GM18868 (cell line): Measurements from ENCODE around the gene ZFR.
"Not testable (repeated sequence)": the region's sequence is repeated elsewhere in the genome, so short reads cannot be mapped to it uniquely, and the experiment has no call there.

Source experiments
- ATAC-seq: cut with Tn5 transposase; IDR thresholded peaks from one replicate; pipeline ENCODE4 v1.9.1; 2021; ENCODE audit warnings: mild to moderate bottlenecking, moderate library complexity; ENCODE audit not compliant: unreplicated experiment

The ZFR gene

DNA sequence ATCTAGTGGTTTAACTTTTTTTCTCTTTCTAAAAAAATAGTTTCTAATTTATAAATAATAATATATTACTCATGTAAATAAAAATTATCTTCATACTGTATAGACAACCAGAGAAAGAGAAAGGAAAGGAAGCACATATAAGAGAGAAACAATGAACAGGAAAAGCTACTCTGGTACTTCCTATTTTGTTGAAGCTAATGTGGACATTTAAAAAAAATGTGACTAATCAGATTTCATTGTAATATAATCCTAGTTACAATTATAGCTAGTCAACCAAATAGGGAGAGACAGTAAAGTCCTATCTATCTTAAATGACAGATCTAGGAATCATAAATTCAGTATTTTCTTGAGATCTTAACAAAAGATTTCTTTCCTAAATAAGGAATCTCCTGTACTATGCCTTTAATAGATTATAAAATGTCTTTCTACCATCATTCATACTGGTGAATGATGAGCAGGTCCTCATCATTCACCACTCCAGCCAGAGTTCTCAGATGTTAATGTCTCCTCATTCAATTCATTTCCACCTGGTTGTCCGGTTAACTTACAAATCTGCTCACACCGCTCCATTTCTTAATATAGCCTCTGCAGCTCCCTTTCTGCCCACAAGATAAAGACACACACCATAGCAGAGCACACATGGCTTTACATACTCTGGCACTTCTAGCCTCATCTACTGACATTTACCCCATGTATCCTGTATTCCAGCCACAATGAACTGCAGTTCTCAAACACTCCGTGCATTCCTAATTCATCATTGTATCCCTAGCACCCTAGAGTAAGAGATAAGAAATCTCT lies 30.9 kb downstream of the ZFR start:
- ATAC-seq, result no peak

DNA sequence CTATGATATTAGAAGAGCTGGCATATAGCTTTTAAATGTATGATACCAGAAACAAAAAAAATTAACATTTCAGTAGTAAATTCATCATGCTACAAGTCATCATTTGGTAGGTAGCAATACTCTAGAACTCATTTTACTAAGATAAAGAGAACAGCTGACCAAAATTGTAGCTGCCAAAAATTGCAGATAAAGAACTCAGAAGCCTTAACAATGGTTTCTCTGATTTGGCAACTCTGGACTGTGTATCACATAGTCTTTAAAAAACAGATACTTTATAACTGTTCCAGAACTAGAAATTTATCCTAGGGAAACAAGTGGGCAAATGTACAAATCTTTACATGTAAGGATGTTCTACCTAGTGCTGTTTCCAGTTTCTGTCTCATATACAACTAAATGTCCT lies 33.9 kb downstream of the ZFR start:
- no peak for ATAC-seq

DNA sequence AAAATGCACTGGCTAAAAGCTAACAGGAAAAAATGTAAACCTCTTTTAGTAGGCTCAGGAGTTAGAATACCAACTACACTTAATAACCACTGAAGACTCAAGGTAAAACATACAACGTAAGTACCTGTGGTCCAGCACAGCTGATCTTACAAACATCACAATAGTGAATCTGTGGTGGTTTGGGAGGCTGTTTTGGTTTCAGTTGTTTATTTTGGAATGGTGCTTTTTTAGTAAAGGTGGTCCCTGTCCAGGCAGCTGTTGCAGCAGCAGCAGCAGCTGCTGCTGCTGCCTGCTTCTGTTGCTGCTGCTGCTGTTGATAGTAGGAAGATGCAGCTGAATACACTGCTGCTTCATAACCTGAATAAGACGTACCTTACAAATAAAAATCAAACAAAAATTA lies 37.9 kb downstream of the ZFR start:
- ATAC-seq, result no peak

DNA sequence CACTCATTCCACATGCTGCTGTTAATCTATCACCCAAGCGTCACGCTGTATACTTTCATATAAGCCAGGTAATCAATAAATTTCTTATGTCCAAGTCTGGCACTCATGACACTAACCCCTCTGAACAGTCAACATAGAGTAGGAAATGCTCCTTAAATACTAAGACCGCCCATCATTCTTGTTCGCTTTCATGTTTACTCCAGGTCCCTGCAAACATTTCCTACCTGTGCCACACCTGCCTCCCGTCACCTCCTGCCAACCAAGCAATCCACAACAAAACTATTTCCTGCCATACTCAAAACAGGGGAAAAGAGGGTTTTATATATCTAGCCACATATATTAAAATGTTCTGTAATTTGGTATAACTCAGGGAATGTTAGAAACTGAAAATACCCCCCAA lies 39.0 kb downstream of the ZFR start:
- ATAC-seq, result no peak

DNA sequence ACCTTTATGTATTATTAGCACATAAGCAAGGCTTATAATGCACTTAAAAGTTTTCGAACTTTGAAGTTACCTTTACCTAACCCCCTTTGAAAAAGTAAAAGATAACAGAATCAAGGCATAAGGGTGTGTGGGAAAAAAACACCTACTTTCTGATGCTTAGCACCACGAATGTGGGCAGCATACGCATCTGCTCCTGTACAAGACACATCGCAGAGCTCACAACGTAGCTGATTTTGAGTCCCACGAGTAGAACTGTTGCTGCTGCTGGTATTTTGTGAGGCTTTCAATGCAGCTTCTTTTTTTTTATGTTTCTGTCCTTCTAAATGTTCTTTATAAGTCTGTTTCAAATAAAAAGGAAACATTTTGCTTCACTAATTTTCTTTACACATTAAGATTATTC lies 40.8 kb downstream of the ZFR start:
- no peak for ATAC-seq

DNA sequence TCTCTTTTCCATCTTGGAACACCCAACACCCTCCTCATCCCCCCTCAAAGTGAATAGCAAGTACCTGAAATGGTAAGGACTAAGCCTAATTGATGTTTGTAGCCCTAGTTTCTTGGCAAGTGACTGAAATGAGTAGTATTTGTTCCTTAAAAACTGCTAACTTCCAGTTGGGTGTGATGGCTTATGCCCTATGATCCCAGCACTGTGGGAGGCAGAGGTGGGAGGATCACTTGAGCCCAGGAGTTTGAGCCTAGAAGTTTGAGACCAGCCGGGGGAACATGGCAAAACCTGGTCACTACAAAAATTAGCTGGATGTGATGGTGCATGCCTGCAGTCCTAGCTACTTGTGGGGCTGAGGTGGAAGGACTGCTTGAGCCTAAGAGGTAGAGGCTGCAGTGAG lies 44.1 kb downstream of the ZFR start:
- ATAC-seq, result no peak

DNA sequence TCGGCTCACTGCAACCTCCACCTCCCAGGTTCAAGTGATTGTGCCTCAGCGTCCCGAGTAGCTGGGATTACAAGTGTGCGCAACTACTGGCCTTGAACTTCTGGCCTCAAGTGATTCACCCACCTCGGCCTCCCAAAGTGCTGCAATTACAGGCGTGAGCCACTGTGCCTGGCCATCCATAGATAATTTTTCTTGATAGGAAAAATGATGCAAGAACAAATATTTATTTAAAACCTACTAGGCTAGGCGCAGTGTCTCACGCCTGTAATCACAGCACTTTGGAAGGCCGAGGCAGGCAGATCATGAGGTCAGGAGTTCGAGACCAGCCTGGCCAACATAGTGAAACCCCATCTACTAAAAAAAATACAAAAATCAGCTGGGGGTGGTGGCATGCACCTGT lies 45.8 kb downstream of the ZFR start:
- not testable (repeated sequence) for ATAC-seq

DNA sequence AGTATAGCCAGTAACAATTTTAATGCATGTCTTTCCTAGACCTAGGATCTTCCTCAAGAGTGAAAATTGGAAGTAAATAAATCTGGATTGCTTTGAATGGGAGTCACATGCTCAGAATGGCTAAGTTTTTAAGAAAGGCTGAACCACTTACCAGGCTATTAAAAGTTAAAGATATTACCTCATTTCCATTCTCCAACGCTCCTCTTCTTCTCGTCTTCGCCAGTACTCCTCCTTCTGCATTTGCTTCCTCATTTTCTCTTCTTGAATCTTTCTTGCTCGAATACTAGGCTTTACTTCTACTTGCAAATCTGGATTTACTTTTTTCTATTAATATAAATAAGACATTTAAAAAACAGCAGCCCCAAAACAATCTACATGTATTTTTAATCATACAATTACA lies 49.6 kb downstream of the ZFR start:
- no peak for ATAC-seq

DNA sequence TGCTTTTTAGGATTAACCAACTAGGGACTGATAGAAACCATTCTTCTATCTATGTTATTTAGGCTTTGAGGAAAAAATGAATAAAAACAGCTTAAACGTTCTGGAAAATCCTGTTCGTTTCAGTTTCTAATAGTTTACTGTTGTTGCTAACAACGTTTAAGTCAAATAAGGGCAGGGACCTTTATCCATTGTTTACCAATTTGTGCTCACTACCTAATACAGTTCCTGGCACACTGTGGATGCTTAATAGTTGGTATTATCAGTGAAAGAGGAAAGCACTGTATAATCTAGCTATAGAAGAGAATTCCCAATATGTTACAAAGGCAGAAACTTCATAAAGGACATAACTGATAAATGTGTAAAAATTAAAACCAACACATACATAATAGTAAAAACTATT lies 52.5 kb downstream of the ZFR start:
- ATAC-seq, result no peak

DNA sequence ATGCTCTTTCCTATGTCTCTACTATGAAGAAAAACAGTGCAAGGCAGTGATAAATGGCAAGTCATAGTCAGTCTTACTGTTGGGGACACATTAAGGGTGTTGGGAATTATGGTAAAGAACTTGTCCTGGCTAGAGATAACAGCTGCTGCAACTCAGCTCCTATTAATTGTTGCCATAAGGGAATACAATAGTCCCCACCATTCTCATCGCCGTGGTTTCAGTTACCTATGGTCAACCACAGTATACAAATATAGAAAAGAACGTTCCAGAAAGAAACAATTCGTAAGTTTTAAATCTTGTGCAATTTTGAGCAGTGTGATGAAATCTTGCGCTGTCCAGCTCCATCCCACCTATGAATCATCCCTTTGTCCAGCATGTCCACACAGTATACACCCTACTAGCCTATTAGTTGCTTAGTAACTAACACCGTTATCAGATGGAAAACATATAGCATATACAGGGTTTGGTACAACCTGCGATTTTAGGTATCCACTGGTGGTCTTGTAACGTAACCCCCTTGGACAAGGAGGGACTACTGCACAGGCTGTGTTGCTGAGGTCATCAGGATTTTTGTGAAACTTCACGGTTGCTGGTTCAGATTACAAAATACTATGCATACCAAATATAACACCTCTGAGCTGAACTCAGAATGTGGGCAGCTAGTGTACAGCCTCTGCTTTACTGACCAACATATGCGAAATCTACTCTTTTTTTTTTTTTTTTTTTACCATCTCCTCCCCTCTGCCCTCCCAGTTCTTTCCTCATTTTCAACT lies 53.5 kb downstream of the ZFR start:
- no peak for ATAC-seq

DNA sequence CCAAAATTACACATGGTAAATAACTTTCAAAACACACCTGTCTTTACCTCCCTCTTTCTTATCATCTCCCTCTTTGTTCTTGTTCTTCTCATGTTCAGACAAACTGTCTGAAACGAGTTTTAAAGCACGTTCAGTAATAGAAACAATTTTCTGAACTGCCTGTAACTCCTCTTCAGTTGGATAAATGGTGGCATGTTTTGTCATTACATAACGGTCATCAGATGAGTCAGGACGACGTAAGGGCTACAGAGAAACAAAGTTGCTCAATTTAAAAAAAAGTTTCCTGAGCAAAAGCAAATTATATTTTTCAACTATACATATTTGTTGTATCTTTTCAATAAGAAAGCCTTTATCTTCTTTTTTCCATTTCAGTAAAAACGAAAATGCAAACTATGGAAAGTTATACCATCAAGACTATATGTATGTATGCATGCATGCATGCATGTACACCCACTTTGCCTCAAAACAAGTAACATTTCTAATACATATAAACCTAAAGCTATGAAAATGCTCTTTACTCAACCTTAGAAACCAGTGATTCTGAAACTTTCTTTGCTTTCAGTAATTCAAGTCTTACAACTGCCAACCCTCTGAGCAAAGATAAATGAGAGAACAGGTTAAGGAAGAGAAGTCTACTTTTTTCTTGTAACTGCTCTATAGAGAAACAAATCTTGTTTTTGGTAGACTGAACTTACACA lies 56.0 kb downstream of the ZFR start:
- ATAC-seq, result no peak

DNA sequence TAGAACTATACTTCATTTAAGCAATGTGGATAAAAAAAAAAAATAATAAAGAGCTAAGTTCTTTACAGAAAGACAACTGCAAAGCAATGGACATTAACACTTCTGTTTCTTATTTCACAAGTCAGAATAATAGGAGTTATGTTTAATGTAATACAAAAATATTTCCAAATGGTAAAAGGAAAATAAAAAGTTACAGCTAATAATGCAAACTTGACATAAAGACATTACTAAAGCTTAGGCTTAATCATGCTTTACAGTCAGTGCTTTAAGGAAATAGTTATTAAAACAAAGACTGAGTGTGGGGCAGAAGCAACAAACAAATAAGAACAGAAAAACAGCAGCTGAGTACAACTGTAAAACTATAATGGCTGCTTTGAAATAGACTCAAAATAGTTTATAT lies 56.7 kb downstream of the ZFR start:
- ATAC-seq, result no peak

DNA sequence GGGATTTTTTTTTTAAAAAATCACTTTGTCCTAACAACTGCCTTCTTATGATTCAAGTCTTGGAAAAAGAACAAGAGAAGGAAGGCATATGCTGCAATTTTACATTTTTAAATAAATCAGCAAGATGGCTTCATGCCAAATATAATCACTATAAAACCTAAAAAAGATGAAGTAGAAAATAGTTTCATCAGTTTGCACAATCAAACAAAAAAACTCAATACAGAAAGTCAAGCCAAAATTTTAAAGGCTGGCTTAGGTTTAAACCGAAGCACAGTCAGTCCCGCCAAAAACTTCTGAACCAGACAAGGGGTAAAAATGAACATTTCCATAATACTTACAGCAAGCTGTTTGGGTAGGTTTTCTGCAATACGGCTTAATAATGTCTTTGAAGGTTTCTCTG lies 57.3 kb downstream of the ZFR start:
- no peak for ATAC-seq

DNA sequence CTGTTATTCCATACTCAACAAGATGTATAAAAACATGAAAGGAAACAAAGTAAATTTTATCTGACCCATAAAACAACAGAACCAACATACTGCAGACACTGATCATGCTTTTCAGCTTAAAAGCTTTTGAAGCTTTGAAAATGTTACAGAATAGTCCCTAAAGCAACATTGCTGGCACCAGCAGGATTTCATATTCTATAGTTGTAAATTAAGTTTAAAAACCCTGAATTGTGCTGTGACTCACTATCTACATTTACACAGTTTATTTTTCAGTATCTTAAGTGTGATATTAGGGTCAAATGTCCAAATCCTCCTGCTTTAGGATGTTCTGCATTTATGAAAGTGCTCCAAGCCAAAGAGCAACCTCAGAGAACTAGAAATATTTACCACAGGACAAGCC lies 59.9 kb downstream of the ZFR start:
- no peak for ATAC-seq

DNA sequence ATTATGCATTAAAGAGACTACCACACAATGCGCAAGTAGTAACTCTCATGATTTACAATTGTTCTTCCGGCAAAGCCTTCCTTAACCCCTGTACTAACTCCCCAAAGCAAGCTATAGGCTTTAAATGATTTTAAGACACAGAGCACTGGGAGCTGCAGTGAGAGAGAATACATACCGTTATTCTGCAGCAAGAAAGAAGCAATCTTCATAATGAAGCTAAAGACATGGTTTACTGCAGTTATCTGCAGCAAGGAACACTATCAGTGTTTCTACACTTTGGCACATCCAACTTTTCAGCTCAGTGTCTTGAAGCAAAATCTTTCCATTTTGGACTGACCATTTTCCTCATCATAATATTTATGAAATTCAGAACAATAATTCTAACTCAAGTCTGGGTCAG lies 61.0 kb downstream of the ZFR start:
- ATAC-seq, result no peak

DNA sequence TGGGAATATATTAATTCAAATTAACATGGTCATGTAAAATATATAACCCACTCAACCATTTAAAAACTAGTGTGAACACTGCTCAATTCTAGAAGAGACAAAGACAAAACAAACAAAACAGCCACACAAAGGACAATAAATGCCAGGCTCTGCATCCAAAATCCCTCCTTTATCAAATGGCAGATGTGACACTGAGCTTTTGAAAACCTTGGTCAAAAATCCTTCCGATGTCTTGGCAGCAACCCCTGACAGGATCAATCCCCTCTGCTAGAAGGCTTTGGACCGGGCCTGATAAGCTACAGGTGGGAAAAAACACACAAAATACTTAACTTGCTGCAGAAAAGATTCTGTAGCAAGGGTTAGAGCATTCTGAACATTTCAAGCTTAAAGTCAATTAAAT lies 61.5 kb downstream of the ZFR start:
- ATAC-seq, result no peak

DNA sequence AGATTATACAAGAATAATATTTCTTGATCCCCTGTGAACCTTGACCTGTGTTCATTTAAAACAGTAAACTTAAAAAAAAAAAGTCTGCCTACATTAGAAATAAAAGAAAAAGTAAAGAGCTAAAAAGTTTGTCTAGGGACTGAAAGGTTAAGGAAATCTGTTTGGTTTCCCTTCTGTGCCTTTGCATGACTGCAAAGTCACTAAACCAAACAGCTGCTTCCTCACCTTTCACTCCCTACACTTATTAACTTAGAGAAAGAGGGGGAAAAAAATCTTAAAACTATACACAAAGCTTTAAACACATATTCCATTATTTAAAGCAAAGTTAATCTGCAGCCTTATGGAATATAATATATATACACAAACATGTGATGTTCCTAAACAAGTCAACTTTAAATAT lies 65.1 kb downstream of the ZFR start:
- no peak for ATAC-seq

DNA sequence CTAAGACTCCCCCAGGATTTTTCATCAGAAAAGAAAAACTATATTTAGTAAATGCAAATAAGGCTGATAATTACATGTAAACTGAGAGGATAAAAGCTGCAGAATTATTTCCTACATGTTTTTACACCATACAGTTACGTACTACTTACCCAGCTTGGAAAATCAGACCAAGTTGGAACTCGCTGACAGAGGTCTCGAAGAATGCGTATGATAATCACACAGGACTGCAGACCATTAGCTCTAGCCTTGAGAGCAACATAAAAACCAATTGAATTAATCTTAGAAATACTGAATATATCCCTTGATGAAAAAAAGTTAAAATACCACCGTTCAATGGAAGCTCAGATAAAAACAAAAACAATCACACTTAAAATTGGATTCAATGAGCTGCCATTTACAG lies 65.6 kb downstream of the ZFR start:
- ATAC-seq, result no peak

DNA sequence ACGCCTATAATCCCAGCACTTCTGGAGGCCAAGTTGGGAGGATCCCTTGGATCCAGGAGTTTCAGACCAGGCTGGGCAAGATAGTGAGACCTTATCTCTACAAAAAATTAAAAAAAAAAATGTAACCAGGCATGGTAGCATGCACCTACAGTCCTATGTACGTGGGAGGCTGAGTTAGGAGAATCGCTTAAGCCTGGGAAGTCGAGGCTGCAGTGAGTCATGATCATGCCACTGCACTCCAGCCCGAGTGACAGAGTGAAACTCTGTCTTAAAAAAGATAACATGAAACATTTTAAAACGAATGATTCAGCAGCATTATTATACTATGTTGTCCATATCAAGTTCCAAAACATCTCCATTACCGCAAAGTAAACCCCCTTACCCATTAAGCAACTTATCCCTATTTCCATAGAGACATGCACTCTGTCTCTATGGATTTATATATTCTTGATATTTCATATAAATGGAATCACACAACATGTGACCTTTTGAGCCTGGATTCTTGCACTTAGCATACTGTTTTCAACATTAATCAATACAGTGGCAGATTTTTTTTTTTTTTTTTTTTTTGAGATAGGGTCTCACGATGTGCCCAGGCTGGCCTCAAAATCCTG lies 74.9 kb downstream of the ZFR start:
- no peak for ATAC-seq

DNA sequence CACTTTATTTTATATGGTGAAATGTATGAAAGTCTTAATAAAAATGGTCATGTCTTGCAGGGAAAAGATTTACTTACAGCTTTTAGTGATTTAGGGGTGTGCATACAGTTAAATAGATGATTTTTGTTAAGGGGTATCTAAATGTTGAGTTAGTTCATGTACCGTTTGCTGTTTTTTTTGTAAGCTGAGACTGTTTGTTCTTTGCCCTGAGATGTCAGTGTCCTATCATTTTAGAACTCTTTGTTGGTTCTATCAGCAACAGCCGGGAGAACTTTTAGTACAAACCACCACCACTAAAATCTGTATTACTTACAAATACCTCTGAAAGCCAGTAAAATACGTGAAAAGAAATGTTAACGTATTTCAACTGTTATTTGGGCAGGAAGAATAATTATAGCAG lies 75.5 kb downstream of the ZFR start:
- no peak for ATAC-seq

DNA sequence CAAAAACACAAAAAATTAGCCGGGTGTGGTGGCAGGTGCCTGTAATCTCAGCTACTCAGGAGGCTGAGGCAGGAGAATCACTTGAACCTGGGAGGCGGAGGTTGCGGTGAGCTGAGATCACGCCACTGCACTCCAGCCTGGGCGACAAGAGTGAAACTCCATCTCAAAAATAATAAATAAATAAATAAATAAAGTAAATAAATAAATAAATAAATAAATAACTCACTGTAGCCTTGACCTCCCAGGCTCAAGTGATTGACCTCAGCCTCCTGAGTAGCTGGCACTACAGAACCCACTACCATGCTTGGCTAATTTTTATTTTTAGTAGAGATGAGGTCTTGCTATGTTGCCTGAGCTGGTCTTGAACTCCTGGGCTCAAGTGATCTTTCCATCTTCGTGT lies 77.3 kb downstream of the ZFR start:
- ATAC-seq, result not testable (repeated sequence)

DNA sequence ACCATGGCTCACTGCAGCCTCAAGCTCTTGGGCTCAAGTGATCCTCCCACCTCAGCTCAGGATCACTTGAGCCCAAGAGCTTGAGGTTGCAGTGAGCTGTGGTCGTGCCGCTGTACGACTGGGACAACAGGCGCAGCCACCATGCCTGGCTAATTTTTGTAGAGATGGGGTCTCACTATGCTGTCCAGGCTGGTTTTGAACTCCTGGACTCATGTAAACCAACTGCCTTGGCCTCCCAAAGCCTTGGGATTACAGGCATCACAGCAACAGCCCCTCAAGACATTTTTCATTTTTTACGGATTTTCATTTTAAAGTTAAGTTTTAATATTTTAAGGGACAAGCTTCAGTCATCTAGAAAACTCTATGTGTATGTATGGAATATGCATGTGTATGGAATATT lies 78.9 kb downstream of the ZFR start:
- ATAC-seq, result no peak
